GM19455 (cell line): ENCODE data around the gene SDE2.

Experiments
- ATAC-seq: cut with Tn5 transposase; IDR thresholded peaks from one replicate; pipeline ENCODE4 v1.9.1; 2021; ENCODE audit not compliant: unreplicated experiment

The SDE2 gene

DNA sequence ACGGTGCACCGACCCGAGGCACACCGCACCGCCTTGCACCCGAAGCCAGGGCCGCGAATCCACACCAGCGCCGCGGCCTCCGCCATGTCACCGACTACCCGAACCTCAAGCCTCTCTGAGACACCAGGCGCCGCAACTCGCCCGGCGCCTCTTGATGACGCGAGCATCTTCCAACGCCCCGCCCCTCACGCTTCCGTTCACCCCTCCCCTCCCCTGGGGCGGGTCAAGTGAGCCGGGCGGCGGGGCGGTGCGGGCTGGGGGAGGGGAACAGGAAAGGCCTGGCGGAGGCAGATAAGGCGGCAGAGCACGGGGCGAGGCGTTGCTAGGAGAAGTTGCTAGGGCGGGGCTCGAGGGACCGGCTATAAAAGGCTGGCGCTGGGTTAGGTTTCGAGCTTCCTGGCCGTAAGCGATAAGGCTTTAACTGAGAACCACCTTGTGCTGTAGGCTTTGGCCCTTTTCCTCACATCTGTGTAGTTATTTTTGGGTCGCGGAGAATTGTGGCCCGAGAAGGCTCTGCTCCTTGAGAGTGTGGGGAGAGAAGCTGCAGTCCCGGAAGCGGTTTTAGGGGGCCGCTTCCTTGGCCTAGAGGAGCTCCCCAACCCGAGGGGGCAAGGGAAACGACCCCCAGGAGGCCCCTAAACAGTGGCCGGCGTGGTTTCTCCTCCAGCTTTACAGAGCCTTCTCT, at the start of gene SDE2:
Gene SDE2, minus strand, starts transcription at position 117 of the 685 bp plus-strand sequence. Its CDS starts 31 bp downstream, at position 86.
- ATAC-seq, result peak; percentile 87

DNA sequence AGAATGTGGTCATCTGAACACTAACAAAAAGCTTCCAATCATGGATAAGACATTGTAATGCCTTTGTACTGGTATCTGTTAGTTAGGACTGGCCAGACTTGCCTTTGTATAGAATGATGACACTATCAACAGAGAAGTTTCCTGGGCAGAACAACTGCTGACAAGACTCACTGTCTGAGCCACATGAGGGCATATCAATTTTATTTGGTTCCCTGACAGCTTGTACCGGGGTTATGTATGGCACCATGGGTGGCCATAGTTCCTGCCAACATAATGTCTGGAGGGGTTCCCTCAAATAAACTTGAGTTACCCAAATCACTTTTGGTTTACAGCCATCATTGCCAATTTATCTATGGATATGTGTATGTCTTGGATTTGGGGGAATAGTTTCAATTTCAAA, 49.7 kb upstream of the SDE2 start:
- ATAC-seq, result no peak

DNA sequence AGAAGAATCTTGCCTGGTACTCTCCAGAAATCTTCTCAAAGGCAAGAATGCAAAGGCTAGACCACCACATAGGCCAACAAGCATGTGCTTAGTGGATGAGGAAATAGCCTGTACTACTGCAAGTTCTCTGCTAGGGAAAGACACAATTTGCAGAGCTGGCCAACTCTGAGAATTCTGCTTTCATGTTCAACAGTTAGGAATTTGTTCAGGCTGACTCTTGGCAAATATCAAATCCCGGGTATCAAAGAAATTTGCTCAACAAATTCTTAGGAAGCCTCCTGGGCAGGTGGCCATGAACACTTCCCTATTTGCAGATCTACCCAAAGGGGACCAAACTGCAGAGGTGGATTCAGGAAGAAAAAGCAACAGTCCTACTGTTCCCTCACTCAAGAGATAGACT, 48.4 kb upstream of the SDE2 start:
- ATAC-seq, result no peak

DNA sequence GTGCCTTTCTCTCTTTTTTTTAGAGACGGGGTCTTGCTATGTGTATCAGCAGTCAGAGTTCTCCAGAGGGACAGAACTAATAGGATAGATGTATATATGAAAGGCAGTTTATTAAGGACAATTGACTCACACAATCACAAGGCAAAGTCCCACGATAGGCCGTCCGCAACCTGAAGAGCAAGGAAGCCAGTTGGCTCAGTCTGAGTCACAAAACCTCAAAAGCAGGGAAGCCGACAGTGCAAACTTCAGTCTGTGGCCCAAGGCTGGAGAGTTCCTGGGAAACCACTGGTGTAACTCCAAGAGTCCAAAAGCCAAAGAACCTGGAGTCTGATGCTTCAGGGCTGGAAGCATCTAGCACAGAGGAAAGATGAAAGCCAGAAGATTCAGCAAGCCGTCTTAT, 47.1 kb upstream of the SDE2 start:
- no peak for ATAC-seq

DNA sequence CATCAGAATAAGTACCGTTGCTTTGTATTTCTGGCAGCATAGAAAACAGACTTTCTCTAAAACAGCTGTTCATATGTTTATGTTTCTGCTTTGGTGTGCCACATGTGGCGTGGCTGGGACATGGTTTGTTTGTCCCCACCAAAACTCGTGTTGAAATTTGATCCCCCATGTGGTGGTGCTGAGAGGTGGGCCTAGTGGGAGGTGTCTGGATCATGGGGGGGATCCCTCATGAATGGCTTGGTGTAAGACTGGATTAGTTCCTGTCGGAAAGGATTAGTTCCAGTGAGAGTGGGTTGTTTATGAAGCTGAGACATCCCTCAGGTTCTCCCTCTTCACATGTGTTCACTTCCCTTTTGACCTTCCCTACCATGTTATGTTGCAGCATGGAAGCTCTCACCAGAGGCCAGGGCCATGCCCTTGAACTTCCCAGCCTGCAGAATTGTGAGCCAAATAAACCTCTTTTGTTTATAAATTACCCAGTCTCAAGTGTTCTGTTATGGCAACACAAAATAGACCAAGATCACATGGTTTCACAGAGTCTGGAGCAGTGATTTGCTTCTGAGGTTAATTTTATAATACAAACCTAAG, 45.5 kb upstream of the SDE2 start:
- ATAC-seq, result no peak

DNA sequence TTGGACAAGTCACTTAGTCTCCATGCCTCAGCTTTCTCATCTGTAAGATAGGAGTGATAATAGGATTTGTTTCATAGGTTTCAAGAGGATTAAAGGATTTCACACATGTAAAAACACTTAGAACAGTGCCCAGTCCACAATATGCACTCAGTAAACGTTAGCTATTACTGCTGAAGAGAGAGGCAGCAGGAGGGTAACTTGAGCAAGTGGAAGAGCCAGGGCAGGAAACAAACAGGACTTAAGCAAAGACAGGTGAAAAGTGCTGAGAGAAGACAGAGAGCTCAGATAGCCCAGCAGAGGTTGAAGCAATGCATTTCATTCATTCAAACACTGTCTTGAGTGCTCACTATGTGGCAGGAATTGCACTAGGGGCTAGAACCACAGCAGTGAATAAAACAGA, 42.3 kb upstream of the SDE2 start:
- ATAC-seq, result no peak

DNA sequence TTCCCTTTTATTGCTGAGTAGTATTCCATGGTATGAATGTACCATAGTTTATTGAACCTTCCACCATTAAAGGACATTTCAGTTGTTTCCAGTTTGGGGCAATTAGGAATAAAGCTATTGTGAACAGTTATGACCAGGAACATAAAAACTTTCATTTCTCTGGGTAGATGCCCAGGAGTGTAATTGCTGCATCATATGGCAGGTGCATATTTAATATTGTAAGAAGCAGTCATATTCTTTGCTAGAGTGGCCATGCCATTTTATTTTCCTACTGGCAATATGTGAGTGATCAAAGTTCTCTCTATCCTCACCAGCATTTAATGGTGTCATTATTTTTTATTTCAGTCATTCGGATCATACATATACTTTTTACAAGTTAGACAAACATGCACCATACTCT, 39.5 kb upstream of the SDE2 start:
- ATAC-seq, result no peak

DNA sequence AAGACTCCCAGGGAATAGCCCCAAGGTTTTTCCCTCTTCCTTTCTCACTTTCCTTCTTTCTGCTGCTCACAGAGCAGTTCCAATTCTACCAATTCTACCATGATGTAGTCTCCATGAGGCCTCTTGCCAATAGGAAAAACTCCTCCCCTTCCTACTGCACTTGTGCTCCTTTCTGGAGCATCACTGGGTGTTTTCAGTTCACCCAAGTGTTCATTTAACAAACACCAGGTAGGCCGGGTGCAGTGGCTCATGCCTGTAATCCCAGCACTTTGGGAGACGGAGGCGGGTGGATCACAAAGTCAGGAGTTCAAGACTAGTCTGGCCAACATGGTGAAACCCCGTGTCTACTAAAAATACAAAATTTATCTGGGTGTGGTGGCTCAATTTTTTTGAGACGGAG, 36.8 kb upstream of the SDE2 start:
- no peak for ATAC-seq

DNA sequence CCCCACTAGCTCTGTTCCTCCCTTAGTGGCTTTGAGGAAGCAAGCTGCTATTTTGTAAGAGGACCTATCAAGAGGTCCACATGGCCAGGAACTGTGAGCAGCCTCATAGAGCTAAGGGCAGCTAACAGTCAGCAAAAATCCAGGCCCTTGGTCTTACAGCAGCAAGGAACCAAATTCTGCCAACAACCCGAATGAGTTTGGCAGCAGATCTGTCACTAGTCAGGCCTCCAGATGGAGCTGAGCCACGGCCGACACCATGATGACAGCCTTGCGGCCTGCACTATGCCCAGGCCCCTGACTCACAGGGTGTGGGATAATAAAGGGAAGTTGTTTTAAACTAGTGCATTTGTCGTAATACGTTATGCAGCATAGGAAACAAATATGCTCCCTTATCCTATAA, 35.3 kb upstream of the SDE2 start:
- no peak for ATAC-seq

DNA sequence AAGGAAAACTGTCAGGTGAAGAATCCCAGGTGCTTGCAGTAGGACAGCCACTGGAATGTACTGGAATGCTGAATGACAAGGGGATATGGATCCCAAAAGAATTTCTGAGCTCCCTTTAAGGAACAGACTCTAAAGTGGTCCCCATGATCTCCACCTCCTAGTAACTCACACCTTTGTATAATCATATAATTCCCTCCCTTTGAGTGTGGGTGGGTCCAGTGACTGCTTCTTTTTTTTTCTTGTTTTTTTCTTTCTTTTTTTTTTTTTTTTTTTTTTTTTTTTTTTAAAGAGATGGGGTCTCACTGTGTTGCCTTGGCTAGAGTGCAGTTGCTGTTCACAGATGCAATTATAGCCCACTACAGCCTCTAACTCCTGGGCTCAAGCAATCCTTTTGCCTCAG, 34.8 kb upstream of the SDE2 start:
- no peak for ATAC-seq

DNA sequence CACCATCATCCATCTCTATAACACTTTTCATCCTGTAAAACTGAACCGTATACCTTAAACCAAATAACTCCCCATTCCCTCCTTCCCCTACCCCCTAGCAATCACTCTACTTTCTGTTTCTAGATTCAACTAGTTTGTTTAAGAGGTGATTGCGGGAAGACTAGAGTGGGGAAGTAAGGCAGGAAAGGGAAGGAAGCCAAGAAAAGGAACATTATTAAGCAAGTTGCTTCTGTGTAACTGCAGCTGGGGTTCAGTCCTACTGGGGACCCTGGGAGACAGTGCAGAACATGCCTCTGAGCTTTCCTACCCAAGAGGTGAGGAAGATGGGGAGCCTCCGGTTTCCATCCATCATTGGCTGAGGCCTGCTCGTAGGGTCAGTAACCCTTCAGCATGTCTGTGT, 34.4 kb upstream of the SDE2 start:
- ATAC-seq, result no peak

DNA sequence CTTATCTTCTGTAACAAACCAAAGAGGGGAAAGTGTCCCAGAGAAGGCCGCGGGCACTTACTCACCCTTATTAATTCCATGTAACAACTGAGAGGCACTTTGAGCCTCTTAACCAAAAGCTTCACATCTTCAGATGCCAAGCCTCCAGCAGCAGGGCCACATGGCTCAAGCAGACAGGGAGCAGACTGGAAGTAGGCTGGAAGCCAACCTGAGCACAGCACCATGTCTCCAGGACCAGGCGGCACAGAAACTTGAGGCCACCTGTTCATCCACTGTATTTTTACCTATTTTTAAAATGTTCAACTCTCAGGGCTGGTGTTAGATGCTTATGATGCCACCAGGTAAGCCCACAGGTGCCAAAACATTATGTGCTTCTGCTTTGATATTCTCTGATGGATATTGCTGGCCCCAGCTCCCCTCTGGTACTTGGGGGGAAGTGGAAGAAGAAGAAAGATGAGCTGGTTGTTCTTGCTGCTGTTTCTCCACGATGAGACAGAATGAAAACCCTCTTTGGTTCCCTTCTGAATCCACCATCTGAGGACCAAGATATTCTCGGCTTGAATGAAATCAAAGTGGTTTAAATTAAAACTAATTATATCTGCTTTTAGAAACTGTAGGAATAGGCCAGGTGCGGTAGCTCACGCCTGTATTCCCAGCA, 30.6 kb upstream of the SDE2 start:
- ATAC-seq, result no peak

DNA sequence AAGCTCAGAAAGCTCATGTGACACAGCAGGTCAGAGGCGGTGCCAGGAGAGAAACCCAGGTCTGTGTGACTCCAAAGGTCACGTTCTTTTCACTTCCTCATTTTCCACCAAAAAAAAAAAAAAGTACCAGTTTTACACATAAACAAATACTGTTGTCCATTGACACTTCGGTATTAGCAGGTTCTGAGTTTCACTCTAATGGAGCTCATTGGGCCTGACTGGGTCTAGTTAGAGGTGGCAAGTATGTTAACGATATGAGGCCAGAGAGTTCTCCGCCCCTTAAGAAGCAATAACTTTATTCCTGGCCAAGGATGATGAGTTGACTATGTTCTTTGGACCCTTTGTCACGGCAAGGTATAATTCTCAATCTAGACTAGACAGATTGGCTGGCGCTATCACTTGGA, 30.0 kb upstream of the SDE2 start:
- ATAC-seq, result peak; percentile 94

DNA sequence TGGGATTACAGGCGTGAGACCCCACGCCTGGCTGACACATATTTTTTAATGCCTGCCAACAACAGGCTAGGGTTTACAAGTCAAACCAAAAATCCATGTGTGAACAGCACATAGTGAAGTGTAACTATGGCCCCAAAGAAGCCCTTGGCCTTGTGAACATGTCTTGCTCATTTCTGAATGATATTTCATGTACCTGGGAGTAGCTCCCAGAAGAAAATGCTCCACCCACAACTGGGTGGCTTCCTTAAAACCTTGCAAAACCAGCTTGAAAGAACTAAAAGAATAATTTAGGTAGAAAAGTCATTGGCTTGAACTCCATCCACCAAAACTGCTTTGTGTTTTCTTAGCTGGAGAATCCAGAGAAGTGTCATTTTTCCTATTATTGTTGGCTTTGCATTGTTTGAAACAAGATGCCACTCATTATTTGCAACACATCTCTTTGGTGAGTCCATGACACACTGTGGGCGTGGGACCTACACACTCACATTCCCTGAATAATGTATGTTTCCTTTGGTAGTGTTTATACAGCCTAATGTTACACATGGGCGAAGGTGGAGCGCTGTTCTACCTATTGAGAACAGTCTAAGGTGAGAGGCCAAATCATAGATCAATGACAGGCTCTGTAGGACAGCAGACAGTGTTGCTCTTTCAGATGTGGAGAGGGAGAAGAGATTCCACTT, 28.5 kb upstream of the SDE2 start:
- no peak for ATAC-seq

DNA sequence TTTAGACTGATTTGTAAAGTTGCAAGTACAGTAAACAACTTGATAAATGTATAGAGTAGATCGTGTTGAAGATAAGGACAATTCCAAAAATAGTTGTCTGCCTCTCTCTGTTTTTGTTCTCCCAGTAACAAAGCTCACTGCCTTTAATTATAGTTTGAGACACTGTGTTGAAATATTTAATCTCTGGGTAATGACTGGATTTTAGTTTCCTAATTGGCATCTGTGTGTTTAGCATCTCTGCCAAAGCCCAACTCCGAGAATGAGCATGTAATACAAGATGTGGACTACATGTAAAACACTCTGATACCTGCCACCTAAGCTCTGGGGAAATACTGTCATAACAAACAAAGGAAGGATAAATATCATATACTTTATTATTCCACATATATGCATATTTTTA, 27.7 kb upstream of the SDE2 start:
- ATAC-seq, result no peak

DNA sequence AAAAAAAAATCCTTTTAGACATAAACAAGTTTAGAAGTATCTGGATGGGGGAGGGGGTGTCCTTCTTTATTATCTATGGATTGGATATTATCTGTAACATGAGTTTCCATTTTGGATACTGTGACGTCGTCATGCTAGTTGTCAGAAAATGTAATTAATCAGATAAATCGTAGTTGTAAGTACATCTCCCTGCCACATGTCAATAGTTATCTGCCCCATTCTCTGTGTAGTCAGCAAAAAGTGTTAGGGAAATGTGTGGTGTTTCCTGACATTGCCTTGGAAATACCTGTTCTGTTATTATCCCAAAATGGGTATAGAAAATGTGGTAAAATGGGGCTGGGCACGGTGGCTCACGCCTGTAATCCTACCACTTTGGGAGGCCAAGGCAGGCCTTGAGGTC, 24.6 kb upstream of the SDE2 start:
- no peak for ATAC-seq

DNA sequence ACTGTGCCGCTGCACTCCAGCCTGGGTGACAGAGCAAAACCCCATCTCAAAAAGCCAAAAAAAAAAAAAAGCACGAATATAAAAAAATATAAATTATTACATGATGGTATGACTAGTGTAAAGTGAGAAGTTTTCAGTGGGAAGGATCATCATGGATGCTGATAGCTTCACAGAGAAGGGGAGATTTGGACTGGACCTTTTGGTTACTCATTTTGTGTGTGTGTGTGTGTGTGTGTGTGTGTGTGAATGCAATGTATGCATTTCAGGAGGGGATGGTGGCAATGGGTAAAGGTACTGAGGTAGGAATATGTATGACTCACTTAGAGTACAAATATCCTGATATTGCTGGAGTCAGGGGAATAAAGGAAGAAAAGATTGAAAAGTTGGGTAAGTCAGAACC, 22.7 kb upstream of the SDE2 start:
- ATAC-seq, result no peak

DNA sequence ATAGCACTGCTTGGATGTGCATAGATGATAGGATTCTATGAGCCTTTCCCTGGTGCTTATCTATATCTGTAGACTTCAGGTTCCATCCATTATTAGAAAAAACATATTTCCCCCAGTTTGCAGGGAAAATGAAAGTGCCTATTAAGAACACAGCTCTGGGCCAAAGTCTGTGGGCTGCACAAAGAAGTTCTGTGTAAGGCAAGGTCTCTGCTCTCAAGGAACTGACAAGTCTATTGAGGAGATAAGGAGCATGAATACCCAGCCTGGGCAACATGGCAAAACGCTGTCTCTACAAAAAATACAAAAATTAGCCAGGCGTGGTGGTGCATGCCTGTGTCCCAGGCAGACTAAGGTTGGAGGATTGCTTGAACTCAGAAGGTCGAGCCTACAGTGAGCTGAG, 22.3 kb upstream of the SDE2 start:
- no peak for ATAC-seq

DNA sequence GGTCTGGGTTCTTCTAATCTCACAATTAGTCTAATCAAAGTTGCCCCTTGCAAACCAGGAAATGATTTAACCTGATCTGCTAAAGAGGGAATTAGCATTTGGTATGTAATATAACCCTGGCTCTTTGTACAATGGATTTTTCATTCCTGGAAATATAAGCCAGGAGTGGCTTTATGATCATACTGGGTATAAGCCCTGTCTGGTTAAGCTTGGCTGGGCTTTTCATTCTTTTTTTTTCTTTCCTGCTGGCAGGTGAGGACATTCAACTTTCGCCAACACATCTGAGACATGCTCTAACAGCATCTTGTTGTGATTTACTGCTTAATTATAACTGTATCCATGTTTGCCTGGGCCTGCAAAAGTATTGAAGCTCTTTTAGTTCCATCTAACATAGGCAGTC, 20.4 kb upstream of the SDE2 start:
- no peak for ATAC-seq

DNA sequence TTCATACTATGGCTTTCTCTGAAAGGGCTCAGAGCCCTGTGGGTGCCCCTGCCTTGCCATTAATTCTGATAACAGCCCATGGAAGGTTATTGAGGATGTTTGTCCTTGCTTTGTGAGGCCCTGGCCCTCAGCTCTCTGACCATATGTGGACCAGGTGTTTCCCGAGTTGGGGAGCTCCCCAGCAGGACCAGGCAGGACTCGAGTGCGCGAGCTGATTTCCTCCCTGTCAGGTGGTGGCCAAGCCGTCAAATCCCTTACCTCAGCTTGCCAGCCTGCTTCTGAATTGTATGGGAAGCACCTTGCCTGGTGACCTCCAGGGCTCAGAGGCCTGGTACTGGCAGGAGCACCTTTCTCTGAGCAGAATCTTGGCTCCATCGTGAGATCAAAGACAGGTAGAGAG, 17.9 kb upstream of the SDE2 start:
- ATAC-seq, result no peak

DNA sequence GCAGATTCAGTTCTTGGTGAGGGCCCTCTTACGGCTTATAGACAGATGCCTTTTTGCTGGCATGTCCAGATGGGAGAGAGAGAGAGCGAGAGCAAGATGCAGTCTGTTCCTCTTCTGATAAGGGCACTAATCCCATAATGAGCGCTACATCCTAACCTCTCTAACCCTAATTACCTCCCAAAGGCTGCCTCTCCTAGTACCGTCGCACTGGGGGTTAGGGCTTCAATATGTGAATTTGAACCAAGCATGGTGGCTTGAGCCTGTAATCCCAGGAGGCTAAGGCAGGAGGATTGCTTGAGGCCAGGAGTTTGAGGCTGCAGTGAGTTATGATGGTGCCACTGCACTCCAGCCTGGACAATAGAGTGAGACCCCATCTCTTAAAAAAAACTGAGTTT, 10.5 kb upstream of the SDE2 start:
- ATAC-seq, result no peak
